CD14-positive monocyte (primary cell): Measurements from ENCODE around the gene AFDN. TPM values are rescaled to one million over a fixed set of nuclear protein-coding genes. Genes with fewer than 3 reads are reported as not detected.

Experiments
- DNase-seq, 3 donors: peaks; one replicate each; pipeline ENCODE4 v3.0.0-alpha.2; 2011 to 2022
- H2AFZ ChIP-seq: 2 replicates; pipeline ENCODE4 v1.6.0; 2012; ENCODE audit warnings: mild to moderate bottlenecking, low read depth, low read length, inconsistent platforms; ENCODE audit not compliant: insufficient read depth, poor library complexity, severe bottlenecking
- H3K27ac ChIP-seq, 2 donors: 1 replicate in 1 of 2; 2 replicates in 1 of 2; pipeline ENCODE4 v1.5.1; 2012 to 2013; ENCODE audit warnings: low read length in 2 of 2, control low read depth in 1 of 2, inconsistent platforms in 1 of 2, low read depth in 1 of 2, mild to moderate bottlenecking in 1 of 2
- H3K27me3 ChIP-seq, 2 donors: one replicate each; pipeline versions ENCODE4 v1.6.0 to v1.6.1; 2011 to 2013; ENCODE audit warnings: low read length in 2 of 2; ENCODE audit not compliant: control insufficient read depth in 2 of 2, insufficient read depth in 2 of 2
- H3K36me3 ChIP-seq, 2 donors: replicated peaks in 1 of 2; 1 replicate in 1 of 2; 2 replicates in 1 of 2; pipeline versions ENCODE4 v1.5.1 to v1.6.1; 2012 to 2013; ENCODE audit warnings: low read length in 2 of 2, control low read depth in 1 of 2, inconsistent platforms in 1 of 2, mild to moderate bottlenecking in 1 of 2; ENCODE audit not compliant: insufficient read depth in 2 of 2, control insufficient read depth in 1 of 2
- H3K4me1 ChIP-seq, 2 donors: 1 replicate in 1 of 2; 2 replicates in 1 of 2; pipeline versions ENCODE4 v1.5.1 to v1.6.1; 2012 to 2013; ENCODE audit warnings: low read length in 2 of 2, control low read depth in 1 of 2, inconsistent platforms in 1 of 2, mild to moderate bottlenecking in 1 of 2, moderate library complexity in 1 of 2; ENCODE audit not compliant: insufficient read depth in 2 of 2, control insufficient read depth in 1 of 2
- H3K4me2 ChIP-seq: replicated peaks from 2 replicates; pipeline ENCODE3; 2012; ENCODE audit warnings: low read length, moderate library complexity, mild to moderate bottlenecking; ENCODE audit not compliant: poor library complexity, severe bottlenecking; ENCODE audit errors: extremely low read depth
- H3K4me3 ChIP-seq, 3 experiments: fragments of 200-600 bp in 1 of 3; sonication (generic) in 1 of 3; replicated peaks in 1 of 3; 1 replicate in 2 of 3; 2 replicates in 1 of 3; pipeline ENCODE4 v1.5.1; 2011 to 2013; ENCODE audit warnings: low read length in 3 of 3, mild to moderate bottlenecking in 3 of 3, control low read depth in 2 of 3, low read depth in 2 of 3, inconsistent platforms in 1 of 3, moderate library complexity in 1 of 3
- H3K79me2 ChIP-seq: 2 replicates; pipeline ENCODE4 v1.6.0; 2012; ENCODE audit warnings: mild to moderate bottlenecking, control low read depth, inconsistent platforms, low read length, moderate library complexity; ENCODE audit not compliant: insufficient read depth
- H3K9ac ChIP-seq: 2 replicates; pipeline ENCODE4 v1.6.0; 2017; ENCODE audit warnings: low read length, mild to moderate bottlenecking; ENCODE audit not compliant: insufficient read depth, poor library complexity, severe bottlenecking
- H3K9me3 ChIP-seq, 2 donors: replicated peaks in 1 of 2; 1 replicate in 1 of 2; 2 replicates in 1 of 2; pipeline versions ENCODE4 v1.5.1 to v1.6.1; 2012 to 2013; ENCODE audit warnings: low read length in 2 of 2, control low read depth in 1 of 2; ENCODE audit not compliant: control insufficient read depth in 1 of 2, insufficient read depth in 1 of 2
- H4K20me1 ChIP-seq: 2 replicates; pipeline ENCODE4 v1.6.0; 2012; ENCODE audit warnings: mild to moderate bottlenecking, low read length, control low read depth, moderate library complexity; ENCODE audit not compliant: insufficient read depth
- H3K27ac Mint-ChIP-seq, 7 donors: one replicate each; pipeline ENCODE4 v1.8.0; 2020; ENCODE audit warnings: mild to moderate bottlenecking in 7 of 7, mixed read lengths in 7 of 7, moderate library complexity in 6 of 7, inconsistent platforms in 2 of 7
- H3K27me3 Mint-ChIP-seq, 3 donors: one replicate each; pipeline ENCODE4 v1.8.0; 2021 to 2022; ENCODE audit warnings: low read depth in 3 of 3, mild to moderate bottlenecking in 3 of 3, mixed read lengths in 3 of 3, moderate library complexity in 3 of 3, inconsistent platforms in 1 of 3
- H3K36me3 Mint-ChIP-seq, 2 donors: one replicate each; pipeline ENCODE4 v1.8.0; 2020; ENCODE audit warnings: mixed read lengths in 2 of 2, inconsistent platforms in 1 of 2, mild to moderate bottlenecking in 1 of 2
- H3K4me1 Mint-ChIP-seq: one replicate; pipeline ENCODE4 v1.8.0; 2020; ENCODE audit warnings: mild to moderate bottlenecking, mixed read lengths
- H3K4me3 Mint-ChIP-seq, 2 donors: one replicate each; pipeline ENCODE4 v1.8.0; 2020; ENCODE audit warnings: mild to moderate bottlenecking in 2 of 2, mixed read lengths in 2 of 2, moderate library complexity in 1 of 2
- H3K9me3 Mint-ChIP-seq, 7 donors: one replicate each; pipeline ENCODE4 v1.8.0; 2020 to 2022; ENCODE audit warnings: mixed read lengths in 7 of 7, mild to moderate bottlenecking in 6 of 7, moderate library complexity in 6 of 7, inconsistent platforms in 2 of 7
- CTCF ChIP-seq: fragments of 200-600 bp; IDR thresholded peaks from one replicate; pipeline ENCODE4 v1.8.0; 2022; ENCODE audit warnings: antibody characterized with exemption, mild to moderate bottlenecking
- WGBS: methylation state at CpG from one replicate; pipeline ENCODE4 v1.1.5; 2013; ENCODE audit warnings: missing lambda C conversion rate; ENCODE audit not compliant: insufficient coverage; 5-methylcytosine and 5-hydroxymethylcytosine counted together
- intact Hi-C, 2 donors: fragments of 100-400 bp; cut with micrococcal nuclease; formaldehyde crosslinking; loops; one replicate each; pipeline versions ENCODE4 v1.15.0 to v1.15.1; 2023
- polyA plus RNA-seq, 3 donors: library from polyadenylated mRNA; depleted of rRNA in 1 of 3; unstranded in 2 of 3; stranded (reverse) in 1 of 3; fragments of 300-500 nt in 2 of 3; fragments of >200 nt in 1 of 3; fragmentation: Illumina TruSeq in 2 of 3; gene quantifications; 1 replicate in 2 of 3; 2 replicates in 1 of 3; pipeline ENCODE4 v1.2.3, GENCODE V29; 2012 to 2021

AFDN gene
- polyA plus RNA-seq, 3 donors: 0.03 to 1.5 TPM; not detected in 1

DNA sequence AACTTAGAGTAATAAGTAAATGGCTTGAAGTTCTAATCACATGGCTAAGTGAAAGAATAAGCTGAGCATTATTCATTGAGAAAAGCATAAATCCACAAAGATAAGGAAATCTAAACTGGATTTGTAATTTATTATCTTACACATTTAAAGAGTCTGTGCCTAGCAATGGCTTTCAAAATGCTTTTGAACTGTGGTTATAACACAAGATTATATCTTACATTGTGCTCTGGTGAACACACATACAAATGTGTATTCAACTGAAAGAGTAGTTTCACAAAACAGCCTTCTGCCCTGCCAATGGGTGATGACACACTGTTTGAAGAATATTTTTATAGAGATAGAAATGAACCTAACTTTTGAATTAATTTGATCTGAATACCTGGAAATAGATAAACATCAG lies 83.3 kb downstream of the AFDN start:
- Histone ChIP-seq H3K9me3 (no peaks in the 10 kb centered on the region), H3K9ac (no peak overlapping the region), H3K79me2 (no peaks in the 10 kb centered on the region), H3K4me3 (no peak overlapping the region), H3K36me3 (no peaks in the 10 kb centered on the region), H4K20me1 (no peaks in the 10 kb centered on the region), H2AFZ (no peak overlapping the region), H3K4me2 (no peak overlapping the region), H3K27me3 (no peaks in the 10 kb centered on the region), H3K27ac (no peak overlapping the region), H3K4me1 (no peaks in the 10 kb centered on the region)
- intact Hi-C loops: no loop called here
- no peak for DNase-seq
- Mint-ChIP-seq H3K4me3 (no peak overlapping the region), H3K9me3 (no peaks in the 10 kb centered on the region), H3K27ac (no peak overlapping the region), H3K36me3 (no peaks in the 10 kb centered on the region), H3K27me3 (peaks cover 0 to 2% (median 0%) of the 10 kb centered on the region in 3 donors), H3K4me1 (no peaks in the 10 kb centered on the region)
- TF ChIP-seq CTCF: no peak

- no peaks in the 10 kb centered on the region for H3K36me3 ChIP-seq
- no peaks in the 10 kb centered on the region for H3K4me1 ChIP-seq
- WGBS: 96% methylated on average over 3 of the region's 7 CpGs
- H4K20me1 ChIP-seq: no peaks in the 10 kb centered on the region
- no peak overlapping the region for H2AFZ ChIP-seq
- H3K4me1 Mint-ChIP-seq: no peaks in the 10 kb centered on the region
- TF ChIP-seq CTCF: no peak
- H3K27ac Mint-ChIP-seq: no peak overlapping the region
- no peaks in the 10 kb centered on the region for H3K9me3 Mint-ChIP-seq
- H3K79me2 ChIP-seq: no peaks in the 10 kb centered on the region
- intact Hi-C loops: no loop called here
- DNase-seq: no peak
- peaks cover 0 to 2% (median 0%) of the 10 kb centered on the region in 3 donors for H3K27me3 Mint-ChIP-seq
- H3K9ac ChIP-seq: no peak overlapping the region
- no peaks in the 10 kb centered on the region for H3K27me3 ChIP-seq
- no peaks in the 10 kb centered on the region for H3K36me3 Mint-ChIP-seq
- no peak overlapping the region for H3K4me3 Mint-ChIP-seq
- no peaks in the 10 kb centered on the region for H3K9me3 ChIP-seq
- H3K27ac ChIP-seq: no peak overlapping the region
- H3K4me2 ChIP-seq: no peak overlapping the region
- H3K4me3 ChIP-seq: no peak overlapping the region
Measured at GRCh38 chr6:167910652-167911051, 83.9 kb downstream of the AFDN start.
